OCI-LY1 (cell line): ENCODE measurements around the gene MYO9A.

Experiments used
- H2AFZ ChIP-seq: fragments of 200-600 bp; sonication (generic), shearing (Covaris generic); 2 replicates; pipeline ENCODE4 v1.6.0; 2014; ENCODE audit warnings: antibody characterized with exemption, mild to moderate bottlenecking, low read length
- H3F3A ChIP-seq: fragments of 200-600 bp; sonication (generic), shearing (Covaris generic); 2 replicates; pipeline ENCODE4 v1.6.0; 2014; ENCODE audit warnings: mild to moderate bottlenecking, antibody characterized with exemption, low read length, moderate library complexity; ENCODE audit not compliant: insufficient read depth
- H3K27ac ChIP-seq: fragments of 200-600 bp; sonication (generic); 2 replicates; pipeline ENCODE4 v1.5.1; 2014; ENCODE audit warnings: low read length, mixed run types, mild to moderate bottlenecking, low read depth; ENCODE audit not compliant: poor library complexity, severe bottlenecking
- H3K27me3 ChIP-seq: fragments of 200-600 bp; sonication (generic); 2 replicates; pipeline ENCODE4 v1.6.0; 2014; ENCODE audit warnings: antibody characterized with exemption, mild to moderate bottlenecking, low read length, moderate library complexity; ENCODE audit not compliant: insufficient read depth
- H3K36me3 ChIP-seq: fragments of 200-600 bp; sonication (generic); 2 replicates; pipeline ENCODE4 v1.6.1; 2014; ENCODE audit warnings: mild to moderate bottlenecking, antibody characterized with exemption, low read length, moderate library complexity, mixed read lengths; ENCODE audit not compliant: insufficient read depth
- H3K4me1 ChIP-seq: fragments of 200-600 bp; sonication (generic); 2 replicates; pipeline ENCODE4 v1.5.1; 2014; ENCODE audit warnings: mild to moderate bottlenecking, low read length, moderate library complexity; ENCODE audit not compliant: insufficient read depth, severe bottlenecking
- H3K4me2 ChIP-seq: fragments of 200-600 bp; sonication (generic), shearing (Covaris generic); 2 replicates; pipeline ENCODE4 v1.6.1; 2014; ENCODE audit warnings: low read length
- H3K4me3 ChIP-seq: fragments of 200-600 bp; sonication (generic); 2 replicates; pipeline ENCODE4 v1.5.1; 2014; ENCODE audit warnings: low read length, low read depth, mild to moderate bottlenecking, mixed read lengths; ENCODE audit not compliant: poor library complexity, severe bottlenecking
- H3K79me2 ChIP-seq: fragments of 200-600 bp; shearing (Covaris generic); 2 replicates; pipeline ENCODE4 v1.6.1; 2016; ENCODE audit warnings: mixed run types, low read length, mixed read lengths; ENCODE audit not compliant: insufficient read depth
- H3K9ac ChIP-seq: fragments of 200-600 bp; sonication (generic), shearing (Covaris generic); 2 replicates; pipeline ENCODE4 v1.6.1; 2014; ENCODE audit warnings: mild to moderate bottlenecking, low read length, mixed read lengths
- H3K9me2 ChIP-seq: fragments of 200-600 bp; sonication (generic), shearing (Covaris generic); 2 replicates; pipeline ENCODE4 v1.6.1; 2014; ENCODE audit warnings: low read depth, mild to moderate bottlenecking, low read length, mixed read lengths
- H3K9me3 ChIP-seq: fragments of 200-600 bp; shearing (Covaris generic); 2 replicates; pipeline ENCODE4 v1.6.1; 2014; ENCODE audit warnings: low read length, mixed read lengths
- H4K20me1 ChIP-seq: fragments of 200-600 bp; sonication (generic), shearing (Covaris generic); 2 replicates; pipeline ENCODE4 v1.6.0; 2016; ENCODE audit warnings: mild to moderate bottlenecking, low read length; ENCODE audit not compliant: insufficient read depth
- CTCF ChIP-seq: fragments of 200-600 bp; sonication (generic), shearing (Covaris generic); IDR thresholded peaks from 2 replicates; pipeline ENCODE4 v1.5.1; 2017; ENCODE audit warnings: mild to moderate bottlenecking, antibody characterized with exemption, low read length, moderate library complexity, mixed read lengths
- EZH2 ChIP-seq: fragments of 200-600 bp; sonication (generic), shearing (Covaris generic); IDR thresholded peaks from 2 replicates; pipeline ENCODE4 v1.8.0; 2017; ENCODE audit warnings: borderline replicate concordance, mixed run types, mild to moderate bottlenecking, antibody characterized with exemption, low read length, moderate library complexity, mixed read lengths

Gene MYO9A

GRCh38 chr15:72118017-72118978 lies at the start of gene MYO9A, which contains the start of gene SENP8:
MYO9A (minus strand) TSS chr15:72118150; CDS start chr15:72046563, 71,587 bp downstream.
SENP8 (plus strand) TSS chr15:72118403; CDS start chr15:72139624, 21,221 bp downstream.
- H3K4me2 ChIP-seq: peak within 1 kb of the TSS; percentile 98
- H4K20me1 ChIP-seq: no peaks in the 10 kb centered on the region
- peak within 1 kb of the TSS; percentile 75; the same call in 1 of the 2 replicates for H2AFZ ChIP-seq
- H3K9ac ChIP-seq: peak within 1 kb of the TSS; percentile 85
- peaks cover 49% of the 10 kb centered on the region for H3K4me1 ChIP-seq
- no peaks in the 10 kb centered on the region for H3F3A ChIP-seq
- no peaks in the 10 kb centered on the region for H3K9me3 ChIP-seq
- H3K79me2 ChIP-seq: peaks cover 30% of the 10 kb centered on the region
- H3K9me2 ChIP-seq: no peaks in the 10 kb centered on the region
- peak within 1 kb of the TSS; percentile 87 for H3K4me3 ChIP-seq
- H3K27ac ChIP-seq: peak within 1 kb of the TSS; percentile 81
- no peaks in the 10 kb centered on the region for H3K36me3 ChIP-seq
- H3K27me3 ChIP-seq: no peaks in the 10 kb centered on the region
- TF ChIP-seq CTCF (no peak), EZH2 (no peak)

- H3K9me2 ChIP-seq: no peaks in the 10 kb centered on the region
- no peaks in the 10 kb centered on the region for H3K4me1 ChIP-seq
- no peak overlapping the region for H3K4me2 ChIP-seq
- H3K9ac ChIP-seq: no peak overlapping the region
- no peak overlapping the region for H3K27ac ChIP-seq
- H3K27me3 ChIP-seq: 0 out of 2 replicates have a peak, but pooled peaks cover 5% of the 10 kb centered on the region
- H4K20me1 ChIP-seq: no peaks in the 10 kb centered on the region
- TF ChIP-seq CTCF (no peak), EZH2 (no peak)
- H3K36me3 ChIP-seq: no peaks in the 10 kb centered on the region
- H3K4me3 ChIP-seq: no peak overlapping the region
- H3F3A ChIP-seq: no peaks in the 10 kb centered on the region
- H3K9me3 ChIP-seq: no peaks in the 10 kb centered on the region
- no peaks in the 10 kb centered on the region for H3K79me2 ChIP-seq
- H2AFZ ChIP-seq: no peak overlapping the region
These were observed 49.5 kb upstream of the MYO9A start for GRCh38 chr15:72167445-72167844.

DNA sequence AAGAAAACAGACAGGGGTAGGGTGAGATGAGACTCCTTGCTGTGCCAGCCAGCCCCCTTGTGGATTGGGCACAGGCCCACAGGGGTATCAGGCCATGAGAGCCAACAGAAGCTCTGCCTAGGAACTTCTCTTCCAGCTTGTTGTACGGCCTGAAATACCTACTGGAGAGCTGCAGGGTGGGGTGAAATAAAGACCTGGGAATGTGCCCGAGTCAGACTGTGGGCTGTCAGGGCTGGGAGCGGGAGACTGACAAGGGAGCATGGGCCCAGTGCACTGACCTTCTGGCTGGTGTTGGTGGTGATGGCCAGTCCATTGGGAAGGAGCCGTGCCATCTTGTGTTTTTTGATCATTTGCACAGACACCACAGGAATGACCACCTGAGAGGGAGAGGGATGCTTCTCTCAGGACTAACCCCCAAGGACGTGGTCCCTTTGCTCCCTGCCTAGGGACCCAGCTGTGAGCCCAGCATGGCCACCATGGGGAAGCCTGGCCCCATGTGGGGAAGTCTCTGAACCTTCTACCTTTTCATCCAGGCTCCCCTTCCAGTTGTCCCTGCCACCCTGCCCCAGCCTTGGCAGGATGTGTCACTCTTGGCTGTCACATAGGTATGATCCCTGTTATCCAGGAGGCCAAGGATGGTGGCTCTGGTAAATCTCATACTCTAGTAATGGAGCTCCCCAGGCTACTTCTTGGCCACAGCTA lies 48.9 kb upstream of the MYO9A start:
- Histone ChIP-seq H3K27ac (no peak overlapping the region), H3K36me3 (no peaks in the 10 kb centered on the region), H2AFZ (no peak overlapping the region), H3K27me3 (0 out of 2 replicates have a peak, but pooled peaks cover 5% of the 10 kb centered on the region), H3K9me3 (no peaks in the 10 kb centered on the region), H3K4me3 (no peak overlapping the region), H3K79me2 (no peaks in the 10 kb centered on the region), H3K4me2 (no peak overlapping the region), H4K20me1 (no peaks in the 10 kb centered on the region), H3K4me1 (no peaks in the 10 kb centered on the region), H3K9ac (no peak overlapping the region), H3F3A (no peaks in the 10 kb centered on the region), H3K9me2 (no peaks in the 10 kb centered on the region)
- no peak for TF ChIP-seq EZH2
